Left renal cortex interstitium (tissue), 4 donors: ENCODE results near the gene CMSS1. TPM values are rescaled to one million over a fixed set of nuclear protein-coding genes. Genes with fewer than 3 reads are reported as not detected.
"Not testable (repeated sequence)": the region's sequence is repeated elsewhere in the genome, so short reads cannot be mapped to it uniquely, and the experiment has no call there.

Source experiments
- DNase-seq, 4 donors: peaks; one replicate each; pipeline ENCODE4 v3.0.0-alpha.2; 2013; ENCODE audit warnings: low read depth in 4 of 4, low spot score in 2 of 4, missing footprints in 1 of 4
- polyA plus RNA-seq, 4 donors: library from polyadenylated mRNA; unstranded; fragments of 120-200 nt; gene quantifications; one replicate each; pipeline ENCODE4 v1.2.1, GENCODE V29; 2013; ENCODE audit not compliant: insufficient read length in 4 of 4

CMSS1 gene
- polyA plus RNA-seq, 4 donors, result 40.5 to 48.1 (median 44.9) TPM

DNA sequence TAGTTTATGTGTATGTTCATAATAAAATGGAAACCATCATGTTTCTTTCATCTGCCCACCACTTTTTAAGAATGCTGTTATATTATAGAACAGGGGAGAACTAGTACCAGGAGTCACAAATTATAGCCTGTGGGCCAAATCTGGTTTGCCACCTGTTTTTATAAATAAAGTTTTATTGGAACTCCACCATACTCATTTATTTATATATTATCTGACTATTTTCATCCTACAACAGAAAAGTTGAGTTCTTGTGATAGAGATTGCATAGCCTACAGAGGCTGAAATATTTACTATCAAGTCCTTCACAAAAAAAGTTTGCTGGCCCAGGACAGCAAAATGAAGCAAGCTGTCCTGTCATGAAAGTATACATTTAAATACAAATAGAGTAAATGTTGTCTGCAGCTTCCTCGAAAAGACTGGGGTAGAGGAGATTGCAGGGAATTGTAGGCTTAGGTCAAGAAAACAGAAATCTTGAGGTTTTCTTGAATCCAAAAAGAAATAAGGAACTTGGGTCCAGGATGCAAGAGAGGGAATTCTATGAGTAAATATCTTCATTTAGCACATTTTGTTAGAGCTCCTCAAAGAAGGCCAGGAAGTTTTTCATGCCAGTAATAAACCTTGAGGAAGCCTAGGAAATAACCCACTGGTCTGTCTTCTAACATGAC, 255.5 kb downstream of the CMSS1 start:
- DNase-seq, result no peak

DNA sequence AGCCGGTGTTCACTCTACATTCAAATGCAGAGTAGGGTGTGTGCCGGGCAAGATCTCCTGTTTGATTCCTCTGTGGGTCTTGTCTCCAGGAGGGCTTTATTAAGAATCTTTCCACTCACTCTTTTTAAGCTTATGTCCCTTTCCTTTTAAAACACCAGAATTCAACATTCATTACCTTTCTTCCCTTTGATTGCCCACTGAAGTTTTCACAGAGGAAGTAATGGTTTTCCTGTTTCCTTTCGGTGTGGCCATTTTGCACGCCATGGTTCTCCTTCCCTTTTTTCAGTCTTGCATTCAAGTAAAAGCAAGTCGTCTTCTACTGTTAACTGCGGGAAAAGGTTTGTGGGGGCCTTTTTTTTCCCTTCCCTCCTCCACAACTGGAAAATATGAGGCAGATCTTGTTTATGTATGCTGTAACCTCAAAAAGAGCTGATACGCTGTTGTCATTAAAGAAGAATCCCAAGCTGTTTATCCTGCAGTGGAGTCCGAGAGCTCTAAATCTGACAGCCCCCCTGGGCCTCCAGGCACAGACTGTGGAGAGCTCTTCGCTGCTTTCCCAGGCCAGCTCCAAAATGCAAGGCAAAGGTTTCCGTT, 256.1 kb downstream of the CMSS1 start:
- DNase-seq, result no peak

DNA sequence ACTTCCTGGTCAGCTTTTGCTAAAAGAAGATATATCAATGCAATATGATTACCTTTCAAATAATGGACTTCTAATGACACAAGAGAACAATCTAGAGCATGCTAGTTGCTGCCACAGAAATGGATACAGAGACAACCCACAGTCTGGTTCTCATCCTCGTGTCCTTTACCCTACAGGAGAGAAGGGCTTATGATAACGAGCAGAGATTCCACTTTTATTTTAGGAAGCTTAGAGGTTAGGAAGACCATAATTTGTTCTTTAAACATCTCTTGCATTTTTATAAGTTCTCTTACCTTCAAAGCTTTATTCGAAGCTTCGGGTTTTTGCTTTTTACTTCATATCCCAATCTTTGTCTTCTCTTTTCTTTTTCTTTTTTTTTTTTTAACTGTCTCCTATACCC, 257.5 kb downstream of the CMSS1 start:
- no peak for DNase-seq

DNA sequence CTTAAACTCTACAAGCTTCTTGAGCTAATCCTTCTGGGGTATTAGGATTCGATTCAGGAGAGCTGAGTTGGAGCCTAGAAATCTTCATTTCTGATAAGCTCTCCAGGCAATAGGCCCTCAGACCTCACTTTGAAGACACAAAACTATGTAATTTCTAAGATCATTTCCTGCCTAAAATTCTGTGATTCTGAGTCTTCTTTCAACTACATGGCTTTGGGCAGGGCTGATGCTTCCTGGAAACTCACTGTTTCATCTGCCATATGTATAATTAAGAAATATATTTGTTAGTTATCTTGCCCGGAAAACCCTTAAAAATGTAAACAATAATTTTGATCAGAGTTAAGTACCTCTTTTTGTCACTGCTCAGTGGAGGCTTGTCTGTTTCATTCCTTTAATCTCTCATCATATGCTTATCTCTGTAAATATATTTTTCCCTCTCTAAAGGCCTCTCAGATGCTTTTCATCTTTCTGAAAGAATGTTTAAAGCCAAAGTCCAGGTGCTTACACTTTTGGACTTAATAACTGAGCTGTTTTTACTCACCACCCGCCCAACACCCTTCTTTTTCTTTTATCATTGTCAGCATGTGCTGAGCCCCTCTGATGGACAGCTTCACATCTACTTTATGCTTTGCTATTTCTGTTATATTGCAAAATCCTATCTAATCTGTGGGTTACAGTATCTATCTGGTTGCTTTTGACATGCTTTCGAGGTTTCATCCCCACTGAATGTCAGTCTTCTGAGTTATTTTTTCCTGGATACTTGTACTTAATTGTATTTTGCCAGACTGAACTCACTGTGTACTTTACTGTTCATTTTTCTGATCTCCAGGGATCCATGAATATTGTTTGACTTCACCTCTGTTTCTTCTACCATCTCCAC, 258.4 kb downstream of the CMSS1 start:
- DNase-seq, result no peak

DNA sequence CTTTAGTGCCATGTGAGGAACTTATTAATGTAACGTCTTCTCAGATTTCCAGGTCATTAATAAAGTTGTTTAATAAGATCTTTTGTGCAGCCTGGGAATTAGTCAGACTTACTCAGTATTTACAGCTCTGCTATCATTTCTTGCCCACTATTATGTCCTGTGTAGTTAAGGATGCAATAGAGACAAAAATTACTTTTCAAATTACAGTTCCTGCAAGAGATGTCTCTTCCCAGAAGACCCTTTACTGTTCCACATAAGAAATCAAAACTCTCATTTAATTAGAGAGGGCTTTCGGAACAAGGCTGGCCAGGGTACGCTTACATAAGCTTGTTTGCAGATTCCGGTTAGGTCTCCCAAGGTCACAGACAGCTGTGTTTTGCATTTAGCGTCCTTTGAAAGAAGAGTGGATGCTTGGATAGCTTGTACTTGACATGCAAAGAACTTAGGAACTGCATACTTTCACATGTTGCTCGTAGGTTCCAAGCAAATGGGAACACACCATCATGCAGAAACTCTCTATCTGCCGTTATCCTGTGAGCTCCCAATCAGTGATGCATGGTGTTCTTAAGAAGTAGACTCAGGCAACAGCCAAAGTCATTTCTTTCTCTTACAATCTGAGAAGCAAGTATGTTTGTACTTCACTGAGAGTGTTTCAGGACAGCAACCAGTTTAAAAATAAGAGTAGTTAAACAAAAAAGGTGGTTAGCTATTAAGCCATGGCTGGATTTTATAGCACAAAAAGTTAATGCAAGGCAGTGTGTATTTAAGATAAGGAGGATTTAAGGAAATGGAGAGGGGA, 259.3 kb downstream of the CMSS1 start:
- no peak for DNase-seq

DNA sequence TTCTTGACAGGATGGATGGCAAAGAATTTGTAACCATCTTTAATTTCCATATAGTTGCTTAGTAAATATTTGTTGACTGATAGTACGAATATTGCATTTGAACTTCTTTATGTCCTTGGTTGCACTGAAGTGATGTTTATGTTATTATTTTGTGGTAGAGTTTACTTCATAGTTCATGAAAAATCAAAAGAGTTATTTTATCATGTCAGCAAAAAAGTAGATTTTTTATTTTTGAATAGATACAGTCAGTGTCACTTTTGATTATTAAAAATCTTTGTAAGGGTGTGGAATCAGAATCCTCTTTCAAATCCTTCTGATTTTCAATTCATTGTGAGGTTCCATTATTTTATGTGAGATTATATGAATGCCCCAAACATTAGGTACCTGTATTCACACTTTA, 261.7 kb downstream of the CMSS1 start:
- no peak for DNase-seq

DNA sequence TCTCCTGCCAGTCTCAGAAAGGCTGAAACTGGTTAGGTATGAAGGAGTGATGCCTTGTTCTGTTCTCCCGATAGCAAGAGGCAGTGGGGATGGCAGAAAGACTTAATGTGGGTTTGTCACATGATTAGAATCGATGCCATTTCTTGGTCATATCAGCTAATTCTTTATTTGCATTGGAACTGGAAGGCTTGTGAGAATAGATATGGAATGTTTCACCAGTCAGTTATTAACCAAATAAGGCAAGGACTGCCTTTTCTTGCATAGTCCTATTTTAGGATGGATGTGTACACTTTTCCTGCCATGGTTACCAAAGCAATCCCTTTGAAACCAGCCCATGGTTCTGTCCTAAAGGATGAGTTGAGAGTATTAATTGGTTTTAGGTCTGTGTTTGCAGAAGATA, 262.9 kb downstream of the CMSS1 start:
- DNase-seq, result no peak

DNA sequence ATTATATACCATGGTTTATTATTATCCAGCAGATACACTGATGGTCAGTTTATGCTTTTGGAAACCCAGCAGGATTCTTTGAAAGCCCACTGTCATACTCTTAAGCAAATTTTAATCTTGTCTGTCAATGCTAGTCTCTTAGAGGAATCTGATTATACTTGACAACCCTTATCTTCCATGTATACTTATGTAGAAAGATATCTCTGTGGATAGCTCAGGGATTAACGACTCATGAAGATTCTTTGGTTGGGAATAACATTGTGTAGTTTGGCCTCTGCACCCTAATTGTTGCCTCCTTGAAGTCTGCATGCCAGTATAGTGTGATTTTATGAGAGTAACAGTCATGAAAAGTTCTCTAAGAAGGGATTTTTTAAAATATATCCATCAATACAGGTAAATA, 263.6 kb downstream of the CMSS1 start:
- no peak for DNase-seq

DNA sequence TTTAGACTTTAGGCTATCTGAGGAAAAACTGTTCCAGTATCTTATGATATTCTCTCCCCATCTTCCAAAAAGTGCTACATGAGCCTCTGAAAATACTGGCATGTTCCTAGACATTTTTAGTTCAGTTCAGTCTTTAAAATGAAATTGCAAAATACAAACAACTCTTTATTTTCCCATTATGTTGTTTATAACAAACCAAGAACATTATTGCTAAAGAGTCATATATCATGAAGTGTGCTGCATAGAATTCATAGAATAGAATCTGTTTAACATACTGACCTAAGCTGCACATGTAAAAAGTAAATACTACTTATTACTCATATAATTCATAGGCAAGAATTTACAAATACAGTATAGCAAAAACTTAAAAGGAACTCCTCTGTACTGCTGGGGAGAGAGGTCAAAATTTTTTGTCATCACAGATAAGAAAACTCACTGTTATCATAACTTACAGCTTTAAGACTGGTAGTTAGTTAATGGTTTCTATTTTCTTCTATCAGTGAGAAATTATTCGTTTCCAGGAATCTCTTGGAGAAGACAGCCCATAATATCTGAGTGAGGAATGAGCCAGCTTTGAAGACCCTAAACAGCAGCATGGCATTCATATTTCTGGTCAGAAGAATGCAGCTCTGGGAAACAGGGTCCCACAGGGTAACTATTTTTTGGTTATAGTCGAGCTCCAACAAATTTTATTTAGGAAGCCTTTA, 264.5 kb downstream of the CMSS1 start:
- DNase-seq, result no peak

DNA sequence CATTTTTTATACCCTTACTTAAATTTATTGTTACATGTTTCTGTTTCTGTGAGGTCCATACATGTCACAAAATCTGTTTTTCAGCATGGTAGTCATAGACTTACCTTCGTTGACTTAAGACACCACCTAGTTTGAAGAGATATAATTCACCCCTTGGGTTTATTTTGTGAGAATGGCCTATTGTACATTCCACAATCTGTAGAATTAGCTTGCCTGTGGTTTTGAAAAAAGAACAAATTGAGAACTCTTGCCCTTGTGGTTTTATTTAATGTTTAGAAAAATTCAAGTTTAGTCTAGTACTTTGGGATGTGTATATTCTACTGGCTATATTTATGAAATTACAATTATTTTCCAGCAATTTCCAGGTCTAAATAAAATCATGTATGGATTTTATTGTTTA, 265.1 kb downstream of the CMSS1 start:
- DNase-seq, result no peak

DNA sequence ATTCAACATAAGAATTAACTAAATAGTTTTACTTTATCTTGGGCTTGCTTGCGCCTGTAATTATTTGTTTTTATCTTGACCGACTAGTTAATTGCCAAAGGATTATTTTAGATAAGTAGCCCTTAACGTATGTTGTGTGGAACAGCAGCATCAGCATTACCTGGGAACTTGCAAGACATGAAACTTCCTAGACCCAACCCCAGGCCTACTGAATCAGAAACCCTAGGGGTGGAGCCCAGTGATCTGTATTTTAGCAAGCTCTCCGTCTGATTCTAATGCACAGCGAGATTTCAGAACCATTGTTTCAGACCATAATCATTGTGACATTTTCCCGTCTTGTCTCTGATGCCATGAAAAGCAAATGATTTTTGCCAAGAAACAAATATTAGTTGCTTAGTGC, 265.5 kb downstream of the CMSS1 start:
- DNase-seq, result no peak

DNA sequence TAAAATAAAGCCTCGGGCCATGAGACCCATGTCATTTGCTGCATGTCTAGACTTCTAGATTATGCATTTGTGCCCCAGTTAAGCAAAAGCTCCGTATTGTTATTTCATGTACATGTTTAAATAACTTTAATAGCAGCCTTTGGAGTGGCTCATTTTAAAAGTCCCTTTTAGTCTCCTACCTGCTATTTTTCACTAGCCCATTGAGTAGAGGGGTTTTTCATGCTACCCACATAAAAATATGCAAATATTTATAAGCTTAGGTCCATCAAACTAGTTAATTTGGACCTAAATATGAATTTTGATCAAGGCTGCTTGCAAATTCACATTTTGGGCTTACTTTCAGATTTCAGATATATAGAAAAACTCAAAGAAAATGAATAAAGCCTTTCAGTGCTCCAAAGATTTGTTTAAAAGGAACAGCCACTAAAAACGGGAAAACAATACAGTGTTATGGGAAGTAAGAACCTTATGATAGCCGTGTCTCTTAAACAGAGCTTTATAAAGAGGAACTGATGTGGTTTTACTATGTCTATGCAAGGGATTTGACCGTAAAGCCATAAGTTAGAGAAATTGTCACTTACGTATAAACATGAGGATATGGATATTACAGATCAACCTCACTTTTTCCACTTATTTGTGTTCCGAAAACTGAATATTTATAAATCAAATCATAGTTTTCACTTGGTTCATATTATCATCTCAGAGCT, 266.6 kb downstream of the CMSS1 start:
- DNase-seq, result no peak

DNA sequence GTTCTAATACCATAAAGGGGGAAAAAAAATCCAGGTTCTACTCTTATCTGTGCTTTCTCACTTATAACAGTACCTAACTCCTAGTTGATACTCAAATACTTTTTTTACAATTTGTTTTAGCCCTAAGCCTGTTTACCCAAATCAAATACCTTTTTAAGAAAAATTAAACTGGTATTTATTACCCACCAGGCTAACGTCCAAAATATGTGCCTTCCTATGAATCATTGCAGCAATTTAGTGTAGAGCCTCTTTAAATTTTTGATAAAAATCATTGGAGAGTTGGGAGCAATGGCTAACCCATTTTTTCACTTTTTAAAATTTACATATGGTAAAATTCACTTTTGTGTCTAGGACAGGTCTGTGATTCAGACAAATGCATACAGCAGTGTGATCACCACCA, 268.7 kb downstream of the CMSS1 start:
- no peak for DNase-seq

DNA sequence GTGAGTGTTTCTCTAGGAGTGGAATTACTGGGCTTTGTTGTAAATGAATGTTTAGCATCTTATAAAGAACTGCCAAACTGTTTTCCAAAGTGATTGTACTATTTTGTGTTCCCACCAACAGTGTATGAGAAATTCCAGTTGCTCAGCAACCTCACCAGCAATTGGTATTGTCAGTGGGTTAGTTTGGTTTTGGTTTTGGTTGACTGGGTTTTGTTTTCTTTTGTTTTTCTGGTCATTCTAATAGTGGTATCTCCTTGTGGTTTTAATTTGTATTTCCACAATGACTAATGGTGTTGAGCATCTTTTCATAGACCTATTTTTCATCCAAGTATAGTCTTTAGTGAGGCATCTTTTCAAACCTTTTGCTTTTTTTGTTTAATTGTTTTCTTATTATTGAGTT, 269.5 kb downstream of the CMSS1 start:
- DNase-seq, result no peak

DNA sequence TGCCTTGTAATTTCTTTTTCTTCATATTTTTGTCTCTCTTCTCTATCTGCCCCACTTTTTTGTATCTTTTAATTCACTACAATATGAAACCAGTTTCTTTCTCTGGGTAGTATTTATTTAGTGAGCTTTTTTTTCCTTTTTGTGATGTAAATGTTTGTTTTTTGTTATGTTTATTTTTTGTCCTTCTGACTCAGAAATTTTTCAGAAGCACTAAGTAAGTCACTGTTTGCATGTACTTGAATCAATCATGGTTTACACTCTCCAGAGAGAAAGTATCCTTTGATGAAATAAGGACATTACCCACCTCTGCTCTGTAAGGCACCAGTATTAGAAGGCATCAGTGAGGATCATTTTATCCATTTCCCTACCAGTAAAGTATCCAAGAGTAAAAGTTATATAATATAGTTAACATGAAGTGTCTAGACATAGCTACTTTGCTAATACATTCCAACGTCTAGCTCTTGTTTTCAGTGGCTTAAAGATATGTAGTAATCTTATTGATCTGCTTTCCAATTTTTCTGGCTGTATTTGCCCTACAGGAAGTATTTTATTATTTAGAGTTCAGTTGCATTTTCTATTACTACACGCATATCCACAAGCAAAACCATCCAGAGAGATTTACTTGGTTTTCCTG, 271.2 kb downstream of the CMSS1 start:
- no peak for DNase-seq

DNA sequence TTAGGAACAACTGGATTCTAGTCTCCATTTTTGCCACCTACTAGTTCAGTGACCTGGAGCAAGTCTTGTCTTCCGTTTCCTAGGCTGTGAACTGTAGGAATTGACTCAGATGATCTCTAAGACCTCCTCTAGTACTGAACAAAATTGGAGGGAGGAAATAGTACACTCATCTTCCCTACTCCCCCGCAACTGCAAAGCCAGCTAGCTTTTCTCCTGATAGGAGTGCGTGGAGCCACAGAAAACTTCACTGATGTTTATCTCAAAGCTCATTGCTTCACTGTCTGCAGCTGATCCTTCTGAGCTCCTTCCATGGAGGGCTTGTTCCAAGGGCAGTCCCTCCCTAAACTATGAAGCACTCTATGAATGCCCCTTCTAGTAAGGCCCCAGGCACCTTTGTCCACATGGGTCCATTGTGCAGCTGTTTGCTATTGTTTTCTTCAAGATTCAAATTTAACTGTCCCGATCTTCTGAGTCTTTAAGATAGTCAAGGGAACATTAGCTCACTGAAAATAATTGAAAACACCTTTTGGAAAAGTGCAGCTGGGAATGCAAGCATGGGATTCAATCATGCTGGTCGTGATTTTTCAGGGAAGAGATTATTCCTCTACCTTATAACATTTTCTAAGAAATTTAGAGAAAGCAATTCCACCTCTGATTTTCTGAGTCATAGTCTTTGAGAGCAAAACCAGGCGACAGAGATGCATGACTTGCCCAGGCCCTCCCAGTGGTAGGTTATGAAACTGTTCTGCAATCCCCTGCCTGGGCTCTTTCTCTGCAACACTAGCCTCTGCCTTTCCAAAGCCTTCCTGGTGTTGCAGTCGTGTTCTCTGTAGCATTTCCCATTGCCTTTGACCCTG, 272.4 kb downstream of the CMSS1 start:
- no peak for DNase-seq

DNA sequence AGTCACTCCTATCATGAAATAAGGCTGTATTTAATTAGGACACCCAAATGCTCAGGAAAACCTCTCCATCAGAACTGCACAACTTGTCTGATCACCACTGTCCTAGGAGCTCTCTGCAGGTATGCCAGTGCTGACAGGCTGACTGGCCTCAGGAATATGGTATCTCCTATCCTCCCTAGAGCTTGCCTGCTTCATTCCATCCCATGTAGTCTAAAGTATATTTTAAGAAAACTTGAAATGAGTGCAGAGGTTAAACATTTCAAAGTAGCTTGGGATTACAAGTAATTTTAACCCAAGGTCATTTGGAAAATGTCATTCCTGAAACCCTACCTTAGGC, 273.0 kb downstream of the CMSS1 start:
- DNase-seq, result no peak

DNA sequence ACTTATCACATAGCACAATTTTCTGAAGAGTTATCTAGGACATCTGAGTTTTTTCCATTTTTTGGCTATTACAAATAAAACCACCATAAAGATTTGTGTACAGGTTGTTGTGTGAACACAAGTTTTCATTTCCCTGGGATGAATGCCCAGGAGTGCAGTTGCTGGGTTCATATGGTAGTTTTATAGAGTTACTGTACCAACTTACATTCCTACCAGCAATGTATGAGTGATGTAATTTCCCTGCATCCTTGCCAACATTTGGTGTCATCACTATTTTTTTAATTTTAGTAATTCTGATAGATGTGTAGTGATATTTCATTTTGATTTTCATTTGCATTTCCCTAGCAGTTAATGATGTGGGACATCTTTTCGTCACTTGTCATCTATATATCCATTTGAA, 276.2 kb downstream of the CMSS1 start:
- no peak for DNase-seq

DNA sequence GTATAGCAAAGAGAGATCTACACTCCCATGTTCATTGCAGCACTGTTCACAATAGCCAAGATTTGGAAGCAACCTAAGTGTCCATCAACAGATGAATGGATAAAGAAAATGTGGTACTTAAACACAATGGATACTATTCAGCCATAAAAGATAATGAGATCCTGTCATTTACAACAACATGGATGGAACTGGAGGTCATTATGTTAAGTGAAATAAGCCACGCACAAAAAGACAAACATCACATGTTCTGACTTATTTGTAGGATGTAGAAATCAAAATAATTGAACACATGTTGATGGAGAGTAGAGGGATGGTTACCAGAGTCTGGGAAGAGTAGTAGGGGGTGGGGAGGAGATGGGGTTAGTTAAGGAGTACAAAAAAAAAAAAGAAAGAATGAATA, 278.6 kb downstream of the CMSS1 start:
- DNase-seq, result not testable (repeated sequence)
